Colonic mucosa (tissue), 4 donors: Measurements from ENCODE around the gene THSD4. TPM values are rescaled to one million over a fixed set of nuclear protein-coding genes. Genes with fewer than 3 reads are reported as not detected.

Source experiments
- DNase-seq: peaks from one replicate; pipeline ENCODE4 v3.0.0-alpha.2; 2020
- H3K27ac ChIP-seq: fragments of 200-600 bp; one replicate; pipeline ENCODE4 v1.8.0; 2021
- H3K27me3 ChIP-seq: fragments of 200-600 bp; one replicate; pipeline ENCODE4 v1.8.0; 2021
- H3K36me3 ChIP-seq: fragments of 200-600 bp; one replicate; pipeline ENCODE4 v1.8.0; 2021
- H3K4me1 ChIP-seq: fragments of 200-600 bp; one replicate; pipeline ENCODE4 v1.8.0; 2021; ENCODE audit warnings: mild to moderate bottlenecking
- H3K4me3 ChIP-seq: fragments of 200-600 bp; one replicate; pipeline ENCODE4 v1.8.0; 2021
- H3K9ac ChIP-seq, 2 donors: one replicate each; pipeline ENCODE4 v1.7.0; 2013; ENCODE audit warnings: control low read depth in 2 of 2, low read depth in 2 of 2, low read length in 2 of 2
- H3K9me3 ChIP-seq: fragments of 200-600 bp; one replicate; pipeline ENCODE4 v1.8.0; 2021
- intact Hi-C: fragments of 100-400 bp; cut with DNase I; formaldehyde crosslinking; loops from one replicate; pipeline ENCODE4 v1.14.1; 2022
- total RNA-seq, 2 donors: library from RNA; stranded (reverse); fragmentation: NEBNext Ultra II Directional in 1 of 2; extraction: Animal tissue kit (Norgen Biotek cat#: 25700) in 1 of 2; gene quantifications; one replicate each; pipeline ENCODE4 v1.2.1, GENCODE V29; 2021
- TF ChIP-seq, protein P1 (sequence below): fragments of 200-600 bp; IDR thresholded peaks from one replicate; pipeline ENCODE4 v1.8.0; 2022; ENCODE audit warnings: antibody characterized with exemption, mild to moderate bottlenecking
- donor health status: healthy.
- donor health status: DM: no; HTN: no; CAD: no.
- donor health status: DM: no; HTN: no; CAD: no.

THSD4 gene
- total RNA-seq, 2 donors from 2014 or later, result 18.8 to 23.5 TPM

DNA sequence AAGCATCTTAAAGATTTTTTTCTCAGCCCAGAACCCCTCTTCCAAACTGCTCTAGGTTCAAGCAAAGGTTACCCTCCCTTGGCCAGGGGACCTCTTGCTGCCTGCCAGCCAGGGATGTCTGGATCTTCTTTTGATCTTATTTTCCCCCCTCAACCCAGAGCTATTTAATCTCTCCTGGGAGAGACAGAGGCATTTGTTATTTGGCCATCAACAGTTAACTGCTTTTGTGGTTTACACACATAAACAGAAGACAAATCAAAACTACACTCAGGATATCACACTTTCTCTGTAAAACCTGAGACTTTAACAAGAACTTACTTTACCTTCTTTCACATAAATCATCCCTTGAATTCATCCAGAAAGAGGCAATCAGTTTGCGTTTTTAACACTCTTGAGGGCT is 272.5 kb downstream of the THSD4 start:
- no peak for DNase-seq
- Histone ChIP-seq H3K9ac (no peak overlapping the region), H3K9me3 (no peaks in the 10 kb centered on the region), H3K4me3 (no peak overlapping the region), H3K36me3 (no peaks in the 10 kb centered on the region), H3K4me1 (peaks cover 11% of the 10 kb centered on the region), H3K27ac (no peak overlapping the region), H3K27me3 (no peaks in the 10 kb centered on the region)
- TF ChIP-seq, protein P1, sequence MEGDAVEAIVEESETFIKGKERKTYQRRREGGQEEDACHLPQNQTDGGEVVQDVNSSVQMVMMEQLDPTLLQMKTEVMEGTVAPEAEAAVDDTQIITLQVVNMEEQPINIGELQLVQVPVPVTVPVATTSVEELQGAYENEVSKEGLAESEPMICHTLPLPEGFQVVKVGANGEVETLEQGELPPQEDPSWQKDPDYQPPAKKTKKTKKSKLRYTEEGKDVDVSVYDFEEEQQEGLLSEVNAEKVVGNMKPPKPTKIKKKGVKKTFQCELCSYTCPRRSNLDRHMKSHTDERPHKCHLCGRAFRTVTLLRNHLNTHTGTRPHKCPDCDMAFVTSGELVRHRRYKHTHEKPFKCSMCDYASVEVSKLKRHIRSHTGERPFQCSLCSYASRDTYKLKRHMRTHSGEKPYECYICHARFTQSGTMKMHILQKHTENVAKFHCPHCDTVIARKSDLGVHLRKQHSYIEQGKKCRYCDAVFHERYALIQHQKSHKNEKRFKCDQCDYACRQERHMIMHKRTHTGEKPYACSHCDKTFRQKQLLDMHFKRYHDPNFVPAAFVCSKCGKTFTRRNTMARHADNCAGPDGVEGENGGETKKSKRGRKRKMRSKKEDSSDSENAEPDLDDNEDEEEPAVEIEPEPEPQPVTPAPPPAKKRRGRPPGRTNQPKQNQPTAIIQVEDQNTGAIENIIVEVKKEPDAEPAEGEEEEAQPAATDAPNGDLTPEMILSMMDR, result no peak
- intact Hi-C loops, result no loop called here

DNA sequence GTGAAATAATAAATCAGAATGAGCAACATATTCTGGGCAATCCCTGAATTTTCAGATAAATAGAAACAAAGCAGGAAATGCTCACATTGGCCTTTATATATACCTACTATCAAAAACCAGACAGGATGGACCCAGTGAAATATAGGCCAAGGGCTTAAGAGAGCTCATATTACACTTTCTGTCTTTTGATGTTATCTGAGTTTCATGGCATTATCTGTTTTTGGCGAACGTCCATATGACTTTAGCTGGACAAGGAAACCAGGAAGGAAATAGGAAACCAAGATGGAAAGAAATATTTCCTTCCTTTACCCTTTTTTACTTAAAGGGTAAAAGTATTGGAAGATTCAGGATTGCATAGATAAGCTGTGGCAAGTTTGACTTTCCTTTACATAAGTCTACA is 274.8 kb downstream of the THSD4 start:
- Histone ChIP-seq H3K27me3 (no peaks in the 10 kb centered on the region), H3K9ac (no peak overlapping the region), H3K36me3 (no peaks in the 10 kb centered on the region), H3K4me3 (no peak overlapping the region), H3K4me1 (peaks cover 6% of the 10 kb centered on the region), H3K9me3 (no peaks in the 10 kb centered on the region), H3K27ac (no peak overlapping the region)
- TF ChIP-seq, protein P1, result no peak
- no peak for DNase-seq
- intact Hi-C loops, result no loop called here

DNA sequence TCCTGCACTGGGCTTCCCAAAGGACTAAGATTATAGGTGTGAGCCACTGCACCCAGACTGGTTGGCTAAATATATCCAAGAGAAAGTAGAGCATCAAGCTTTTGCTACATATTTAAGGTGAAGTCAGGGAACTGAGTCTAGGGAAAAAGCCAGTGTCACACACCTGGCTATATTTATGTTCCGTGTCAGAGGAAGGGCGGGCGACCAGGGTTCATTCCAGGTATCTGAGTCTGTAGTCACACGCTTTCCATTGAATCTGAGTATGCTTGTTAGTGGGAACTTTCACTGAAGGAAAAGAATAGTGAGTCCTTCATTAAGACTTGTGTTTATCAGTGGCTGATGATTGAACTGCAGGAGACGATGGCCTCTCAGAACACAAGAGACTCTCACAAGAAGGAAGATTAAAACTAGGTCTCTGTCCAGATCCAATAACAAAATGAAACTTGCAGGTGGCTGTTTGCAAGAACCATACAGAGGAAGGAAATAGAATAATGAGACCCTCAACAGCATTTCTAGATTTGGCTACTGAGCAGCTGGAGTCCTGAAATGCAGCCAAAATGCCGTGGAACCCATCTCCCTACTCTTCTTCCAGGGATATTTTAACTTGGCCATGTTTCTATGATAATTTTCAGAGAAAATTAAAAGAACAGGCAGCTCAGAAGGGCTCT is 276.3 kb downstream of the THSD4 start:
- H3K27ac ChIP-seq, result no peak overlapping the region
- intact Hi-C loops, result loop anchor here (2.0 kb wide), 1 partner anchor 51 kb away; no protein-coding TSS in a partner anchor
- H3K4me3 ChIP-seq, result no peak overlapping the region
- peaks cover 4% of the 10 kb centered on the region for H3K4me1 ChIP-seq
- H3K9me3 ChIP-seq, result no peaks in the 10 kb centered on the region
- DNase-seq, result no peak
- no peak overlapping the region for H3K9ac ChIP-seq
- no peaks in the 10 kb centered on the region for H3K27me3 ChIP-seq
- no peaks in the 10 kb centered on the region for H3K36me3 ChIP-seq
- TF ChIP-seq, protein P1, result no peak

DNA sequence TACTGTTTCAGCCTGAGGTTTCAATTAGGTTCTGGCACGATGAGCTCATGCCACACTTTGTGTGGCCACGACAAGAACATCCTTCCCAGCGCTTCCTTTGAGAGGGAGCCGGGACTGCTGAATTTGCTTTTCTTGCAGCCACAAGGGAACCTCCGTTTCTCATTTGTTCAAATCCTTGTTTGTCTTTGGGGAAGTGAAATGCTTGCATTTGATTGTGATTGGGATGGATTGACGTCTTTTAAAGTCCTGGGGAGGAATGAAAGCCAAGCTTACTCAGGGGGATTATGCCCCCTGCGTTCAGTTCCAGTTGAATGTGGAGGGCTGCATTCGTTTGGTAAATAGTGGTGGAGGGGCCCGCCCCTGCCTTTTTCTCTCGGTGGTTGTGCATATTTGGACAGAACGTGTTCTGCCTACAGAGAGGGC is 277.6 kb downstream of the THSD4 start:
- TF ChIP-seq, protein P1, result no peak

DNA sequence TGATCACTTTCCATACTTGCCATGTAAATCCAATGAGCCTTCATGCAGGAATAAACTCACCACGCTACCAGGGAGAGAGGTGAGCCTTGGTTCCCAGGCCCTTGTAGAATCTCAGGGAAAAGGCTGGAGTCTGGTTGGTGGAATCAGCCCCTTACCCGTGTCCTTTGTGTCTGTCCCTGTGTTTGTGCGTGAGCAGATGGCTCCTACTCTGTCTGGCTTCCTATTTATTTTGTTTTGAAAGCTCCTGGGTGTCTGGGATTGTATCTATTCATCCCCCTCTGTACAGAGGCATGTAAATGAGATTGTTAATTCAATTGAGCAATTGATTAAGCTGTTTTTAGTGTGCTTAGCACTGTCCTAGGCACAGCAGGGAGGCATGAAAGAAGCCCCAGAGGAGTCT is 278.1 kb downstream of the THSD4 start:
- no peaks in the 10 kb centered on the region for H3K27me3 ChIP-seq
- TF ChIP-seq, protein P1, result no peak
- no peak overlapping the region for H3K27ac ChIP-seq
- intact Hi-C loops, result loop anchor here (2.0 kb wide), 1 partner anchor 49 kb away; no protein-coding TSS in a partner anchor
- no peaks in the 10 kb centered on the region for H3K36me3 ChIP-seq
- H3K9ac ChIP-seq, result no peak overlapping the region
- H3K4me1 ChIP-seq, result peaks cover 4% of the 10 kb centered on the region
- no peaks in the 10 kb centered on the region for H3K9me3 ChIP-seq
- H3K4me3 ChIP-seq, result no peak overlapping the region
- no peak for DNase-seq

More for the DNA sequence above, 277.6 kb downstream of the THSD4 start:
- Histone ChIP-seq H3K9ac (no peak overlapping the region), H3K36me3 (no peaks in the 10 kb centered on the region), H3K9me3 (no peaks in the 10 kb centered on the region), H3K27me3 (no peaks in the 10 kb centered on the region), H3K27ac (no peak overlapping the region), H3K4me3 (no peak overlapping the region), H3K4me1 (peaks cover 4% of the 10 kb centered on the region)
- DNase-seq, result no peak
- intact Hi-C loops, result loop anchor here (2.0 kb wide), 1 partner anchor 50 kb away; no protein-coding TSS in a partner anchor
